22Rv1 (cell line): ENCODE measurements around the gene CLEC2L.

Source experiments
- CTCF ChIP-seq: fragments of 450-650 bp; IDR thresholded peaks from 2 replicates; pipeline ENCODE4 v1.5.1; 2017; ENCODE audit warnings: mild to moderate bottlenecking
- ZFX ChIP-seq: fragments of 450-650 bp; IDR thresholded peaks from 2 replicates; pipeline ENCODE4 v1.6.1; 2017; ENCODE audit warnings: antibody characterized with exemption, borderline replicate concordance

GRCh38 chr7:139515266-139515665, 8.2 kb upstream of the CLEC2L start:
- TF ChIP-seq CTCF (no peak), ZFX (no peak)
